Hepatocyte (in vitro differentiated cells): ENCODE measurements around the gene NUDT17. TPM values are rescaled to one million over a fixed set of nuclear protein-coding genes. Genes with fewer than 3 reads are reported as not detected.

Experiments
- DNase-seq: peaks from one replicate; pipeline ENCODE4 v3.0.0-alpha.2; 2016; ENCODE audit warnings: low spot score
- H2AFZ ChIP-seq: fragments of 200-600 bp; sonication (generic); 2 replicates; pipeline ENCODE4 v1.6.0; 2016; ENCODE audit warnings: antibody characterized with exemption, mild to moderate bottlenecking
- H3K27ac ChIP-seq: fragments of 200-600 bp; sonication (generic); 2 replicates; pipeline ENCODE4 v1.5.1; 2016; ENCODE audit warnings: mild to moderate bottlenecking
- H3K27me3 ChIP-seq: fragments of 200-600 bp; sonication (generic); 2 replicates; pipeline ENCODE4 v1.6.1; 2016
- H3K36me3 ChIP-seq: fragments of 200-600 bp; sonication (generic); replicated peaks from 2 replicates; pipeline ENCODE4 v1.5.1; 2016; ENCODE audit warnings: low read depth; ENCODE audit not compliant: insufficient read depth
- H3K4me1 ChIP-seq: fragments of 200-600 bp; sonication (generic); 2 replicates; pipeline ENCODE4 v1.5.1; 2016; ENCODE audit warnings: mild to moderate bottlenecking, moderate library complexity; ENCODE audit not compliant: insufficient read depth
- H3K4me2 ChIP-seq: fragments of 200-600 bp; sonication (generic); 2 replicates; pipeline ENCODE4 v1.6.0; 2016
- H3K4me3 ChIP-seq: fragments of 200-600 bp; sonication (generic); 2 replicates; pipeline ENCODE4 v1.5.1; 2016; ENCODE audit warnings: mild to moderate bottlenecking
- H3K79me2 ChIP-seq: fragments of 200-600 bp; sonication (generic); 2 replicates; pipeline ENCODE4 v1.6.0; 2017; ENCODE audit warnings: mild to moderate bottlenecking
- H3K9me2 ChIP-seq: fragments of 200-600 bp; sonication (generic); replicated peaks from 2 replicates; pipeline ENCODE4 v1.6.0; 2017; ENCODE audit warnings: mild to moderate bottlenecking; ENCODE audit not compliant: insufficient read depth
- H3K9me3 ChIP-seq: fragments of 200-600 bp; sonication (generic); 2 replicates; pipeline ENCODE4 v1.5.1; 2016; ENCODE audit warnings: low read depth, mild to moderate bottlenecking
- H4K20me1 ChIP-seq: fragments of 200-600 bp; sonication (generic); 2 replicates; pipeline ENCODE4 v1.6.0; 2016; ENCODE audit warnings: mild to moderate bottlenecking; ENCODE audit not compliant: insufficient read depth, poor library complexity, severe bottlenecking
- CTCF ChIP-seq: fragments of 200-600 bp; sonication (generic); IDR thresholded peaks from 2 replicates; pipeline ENCODE4 v1.5.1; 2016; ENCODE audit warnings: antibody characterized with exemption, mild to moderate bottlenecking; ENCODE audit not compliant: poor library complexity
- EZH2 ChIP-seq: fragments of 200-600 bp; sonication (generic); IDR thresholded peaks from 2 replicates; pipeline ENCODE4 v1.6.1; 2016; ENCODE audit warnings: antibody characterized with exemption, mild to moderate bottlenecking, borderline replicate concordance
- EZH2phosphoT487 ChIP-seq: fragments of 200-600 bp; sonication (generic); IDR thresholded peaks from one replicate; pipeline ENCODE4 v1.6.1; 2018; ENCODE audit warnings: antibody characterized with exemption, mild to moderate bottlenecking, low read depth, moderate library complexity; ENCODE audit not compliant: unreplicated experiment, severe bottlenecking
- WGBS: methylation state at CpG from one replicate; pipeline ENCODE4 v1.1.6; 2016; ENCODE audit warnings: low lambda C conversion rate; ENCODE audit errors: missing lambda C conversion rate; 5-methylcytosine and 5-hydroxymethylcytosine counted together
- polyA plus RNA-seq: library from polyadenylated mRNA; unstranded; fragments of >200 nt; fragmentation: Nextera tagmentation; extraction: Ambion mirVana; gene quantifications from 2 replicates; pipeline ENCODE4 v1.2.1, GENCODE V29; 2016
- total RNA-seq: library from RNA; depleted of rRNA; stranded (reverse); fragments of >200 nt; gene quantifications from 2 replicates; pipeline ENCODE4 v1.2.3, GENCODE V29; 2014

NUDT17 gene
- total and polyA plus RNA-seq, 2 experiments from 2014 or later = 1.3 to 5.2 TPM

- H4K20me1 ChIP-seq = no peaks in the 10 kb centered on the region
- no peaks in the 10 kb centered on the region for H3K79me2 ChIP-seq
- peaks cover 16% of the 10 kb centered on the region for H3K4me1 ChIP-seq
- H2AFZ ChIP-seq = no peak overlapping the region
- H3K4me3 ChIP-seq = no peak overlapping the region
- no peak overlapping the region for H3K27ac ChIP-seq
- TF ChIP-seq EZH2 (no peak), EZH2phosphoT487 (no peak), CTCF (no peak)
- no peaks in the 10 kb centered on the region for H3K9me3 ChIP-seq
- 65% methylated on average over 5 of the region's 5 CpGs for WGBS
- H3K9me2 ChIP-seq = no peaks in the 10 kb centered on the region
- H3K36me3 ChIP-seq = no peaks in the 10 kb centered on the region
- no peak overlapping the region for H3K4me2 ChIP-seq
- no peak for DNase-seq
- peaks cover 20% of the 10 kb centered on the region for H3K27me3 ChIP-seq
Observed at GRCh38 chr1:145887631-145888030, 42.2 kb downstream of the NUDT17 start.

GRCh38 chr1:145889722-145890121, 44.3 kb downstream of the NUDT17 start:
- Histone ChIP-seq H3K27ac (no peak overlapping the region), H3K36me3 (no peaks in the 10 kb centered on the region), H3K27me3 (peaks cover 6% of the 10 kb centered on the region), H3K4me3 (no peak overlapping the region), H3K79me2 (no peaks in the 10 kb centered on the region), H4K20me1 (no peaks in the 10 kb centered on the region), H3K4me1 (peaks cover 19% of the 10 kb centered on the region), H3K9me3 (no peaks in the 10 kb centered on the region), H3K9me2 (no peaks in the 10 kb centered on the region), H3K4me2 (no peak overlapping the region), H2AFZ (no peak overlapping the region)
- TF ChIP-seq EZH2phosphoT487 (no peak), EZH2 (no peak), CTCF (no peak)
- WGBS = 83% methylated on average over 3 of the region's 3 CpGs
- no peak for DNase-seq

GRCh38 chr1:145891143-145891542, 45.7 kb downstream of the NUDT17 start:
- H2AFZ ChIP-seq = peak overlapping the region; percentile 5
- peak overlapping the region; percentile 50 for H3K4me2 ChIP-seq
- no peaks in the 10 kb centered on the region for H4K20me1 ChIP-seq
- H3K4me3 ChIP-seq = no peak overlapping the region
- no peaks in the 10 kb centered on the region for H3K36me3 ChIP-seq
- no peaks in the 10 kb centered on the region for H3K9me3 ChIP-seq
- H3K9me2 ChIP-seq = no peaks in the 10 kb centered on the region
- H3K27me3 ChIP-seq = no peaks in the 10 kb centered on the region
- peaks cover 18% of the 10 kb centered on the region for H3K4me1 ChIP-seq
- WGBS = 67% methylated on average over 1 of the region's 1 CpG
- TF ChIP-seq EZH2 = no peak
- TF ChIP-seq EZH2phosphoT487 = no peak
- TF ChIP-seq CTCF = no peak
- peak overlapping the region; percentile 94 for H3K27ac ChIP-seq
- DNase-seq = no peak
- no peaks in the 10 kb centered on the region for H3K79me2 ChIP-seq
